GM13977 (cell line): ENCODE measurements around the gene GCHFR.
A peak's percentile ranks its signal among the peaks of the same experiment; 100 is the strongest.

Experiments
- DNase-seq: peaks from one replicate; pipeline ENCODE4 v3.0.0; 2012; ENCODE audit warnings: low spot score
- in situ Hi-C: fragments of 300-500 bp; cut with MboI; formaldehyde crosslinking; loops from one replicate; pipeline ENCODE4 v1.12.0; 2022; ENCODE audit warnings: low sequenced_read_pairs, low pct_unique_long_range_greater_than_20kb, mixed read lengths, inconsistent platforms; ENCODE audit not compliant: unreplicated experiment
- TF ChIP-seq, protein P1 (sequence below): IDR thresholded peaks from 2 replicates; pipeline ENCODE4 v1.5.1; 2012; ENCODE audit warnings: mild to moderate bottlenecking, control low read depth; ENCODE audit not compliant: insufficient read depth; ENCODE audit errors: extremely low read depth, missing control alignments

The GCHFR gene

DNA sequence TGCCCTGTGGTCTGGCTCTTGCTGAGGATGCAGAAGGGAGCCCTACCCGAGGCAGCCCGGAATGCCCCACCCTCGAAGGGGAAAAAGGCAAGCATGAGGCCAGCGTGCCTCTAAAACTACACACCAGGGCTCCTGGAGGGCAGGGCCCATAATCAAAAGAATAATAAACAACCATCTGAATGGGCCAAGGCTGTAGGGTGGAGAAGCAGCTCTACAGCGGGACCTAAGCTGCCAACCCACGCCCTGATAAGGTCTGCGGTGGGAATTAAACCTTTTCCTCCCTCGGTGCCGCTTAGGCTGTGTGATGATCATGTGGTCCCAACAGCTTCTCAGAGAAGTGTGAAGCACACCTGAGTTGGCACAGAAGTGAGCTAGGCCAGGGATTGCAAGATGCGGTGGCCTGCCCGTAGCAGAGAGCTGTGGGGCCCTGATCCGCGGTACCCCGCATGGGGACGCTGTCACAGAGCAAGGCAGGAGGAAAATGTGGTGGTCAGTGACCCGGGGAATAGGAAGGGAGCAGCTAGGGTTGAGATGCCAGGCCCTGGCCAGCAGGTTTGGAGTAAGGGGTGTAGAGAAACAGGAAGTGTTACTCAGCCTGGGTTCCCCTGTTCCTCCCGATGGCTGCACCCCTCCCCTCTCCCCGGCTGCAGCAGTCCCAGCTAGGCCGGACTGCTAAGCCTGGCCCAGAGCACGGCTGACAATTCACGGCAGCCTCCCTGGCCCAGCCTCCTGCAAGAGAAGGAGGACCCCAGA lies 4.8 kb downstream of the GCHFR start:
- in situ Hi-C loops, result no loop called here
- TF ChIP-seq, protein P1, sequence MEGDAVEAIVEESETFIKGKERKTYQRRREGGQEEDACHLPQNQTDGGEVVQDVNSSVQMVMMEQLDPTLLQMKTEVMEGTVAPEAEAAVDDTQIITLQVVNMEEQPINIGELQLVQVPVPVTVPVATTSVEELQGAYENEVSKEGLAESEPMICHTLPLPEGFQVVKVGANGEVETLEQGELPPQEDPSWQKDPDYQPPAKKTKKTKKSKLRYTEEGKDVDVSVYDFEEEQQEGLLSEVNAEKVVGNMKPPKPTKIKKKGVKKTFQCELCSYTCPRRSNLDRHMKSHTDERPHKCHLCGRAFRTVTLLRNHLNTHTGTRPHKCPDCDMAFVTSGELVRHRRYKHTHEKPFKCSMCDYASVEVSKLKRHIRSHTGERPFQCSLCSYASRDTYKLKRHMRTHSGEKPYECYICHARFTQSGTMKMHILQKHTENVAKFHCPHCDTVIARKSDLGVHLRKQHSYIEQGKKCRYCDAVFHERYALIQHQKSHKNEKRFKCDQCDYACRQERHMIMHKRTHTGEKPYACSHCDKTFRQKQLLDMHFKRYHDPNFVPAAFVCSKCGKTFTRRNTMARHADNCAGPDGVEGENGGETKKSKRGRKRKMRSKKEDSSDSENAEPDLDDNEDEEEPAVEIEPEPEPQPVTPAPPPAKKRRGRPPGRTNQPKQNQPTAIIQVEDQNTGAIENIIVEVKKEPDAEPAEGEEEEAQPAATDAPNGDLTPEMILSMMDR, result peak; percentile 9

GRCh38 chr15:40769274-40770146 lies 5.6 kb downstream of the GCHFR start, which contains the start of gene C15orf62:
Gene C15orf62, plus strand, starts transcription at chr15:40769980. Its CDS starts 516 bp downstream, at chr15:40770496.
- peak; percentile 81 for DNase-seq
- TF ChIP-seq, protein P1, result no peak
- in situ Hi-C loops, result no loop called here

More for the DNA sequence above, 4.8 kb downstream of the GCHFR start:
- peak; percentile 71 for DNase-seq

DNA sequence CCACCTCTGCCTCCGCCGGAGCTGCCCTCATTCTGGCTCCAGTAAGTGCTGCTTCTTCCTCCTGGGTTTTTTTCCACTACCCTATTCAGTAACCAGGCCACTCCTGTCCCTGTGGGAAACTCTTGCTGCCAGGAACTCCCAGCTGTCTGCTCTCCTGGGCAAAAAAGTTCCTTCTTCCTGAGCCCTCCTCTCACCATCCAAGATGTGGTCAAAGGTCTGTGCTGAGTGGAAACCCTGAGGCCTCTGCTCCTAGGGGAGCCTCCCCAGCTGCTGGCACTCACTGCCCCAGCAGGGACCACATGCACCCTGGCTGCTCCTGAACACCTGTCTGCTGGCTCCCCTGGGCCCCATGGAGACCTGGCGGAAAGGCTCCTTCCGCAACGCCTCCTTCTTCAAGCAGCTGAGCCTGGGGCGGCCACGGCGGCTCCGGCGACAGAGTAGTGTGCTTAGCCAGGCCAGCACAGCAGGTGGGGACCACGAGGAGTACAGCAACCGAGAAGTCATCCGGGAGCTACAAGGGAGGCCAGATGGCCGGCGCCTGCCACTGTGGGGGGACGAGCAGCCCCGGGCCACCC lies 6.4 kb downstream of the GCHFR start:
- peak; percentile 38 for DNase-seq
- TF ChIP-seq, protein P1, result no peak
- in situ Hi-C loops, result no loop called here

- DNase-seq, result no peak
- in situ Hi-C loops, result no loop called here
- TF ChIP-seq, protein P1, result no peak
These were observed 7.4 kb downstream of the GCHFR start for GRCh38 chr15:40771242-40771641.

- in situ Hi-C loops, result no loop called here
- no peak for DNase-seq
- TF ChIP-seq, protein P1, result no peak
These were observed 8.1 kb downstream of the GCHFR start for GRCh38 chr15:40772014-40772413.

DNA sequence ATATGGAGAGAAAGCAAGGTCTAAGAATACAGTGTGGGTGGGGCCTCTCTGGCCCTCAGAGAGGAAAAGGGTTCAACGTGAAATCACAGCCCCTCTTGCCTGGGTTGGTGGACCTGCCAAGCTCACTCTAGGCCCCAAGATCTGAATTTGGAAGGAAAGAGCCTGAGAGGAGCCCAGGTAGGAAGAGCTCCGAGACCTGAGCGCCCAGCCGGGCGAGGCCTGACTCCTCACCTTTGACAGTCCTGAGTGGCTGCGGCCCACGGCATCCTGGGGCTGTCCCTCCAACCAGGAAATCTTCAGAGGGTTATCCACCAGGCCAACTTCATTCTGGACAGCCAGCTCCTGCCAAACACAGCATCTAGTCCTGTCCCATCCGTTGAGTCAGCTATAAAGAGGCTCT lies 9.6 kb downstream of the GCHFR start:
- no peak for DNase-seq
- in situ Hi-C loops, result no loop called here
- TF ChIP-seq, protein P1, result no peak
